GM12801 (cell line): ENCODE data around the gene RAB10.

Source experiments
- TF ChIP-seq, protein P1 (sequence below): IDR thresholded peaks from one replicate; pipeline ENCODE4 v1.5.1; 2011; ENCODE audit warnings: control low read depth; ENCODE audit not compliant: insufficient read length; ENCODE audit errors: extremely low read depth

RAB10 gene

DNA sequence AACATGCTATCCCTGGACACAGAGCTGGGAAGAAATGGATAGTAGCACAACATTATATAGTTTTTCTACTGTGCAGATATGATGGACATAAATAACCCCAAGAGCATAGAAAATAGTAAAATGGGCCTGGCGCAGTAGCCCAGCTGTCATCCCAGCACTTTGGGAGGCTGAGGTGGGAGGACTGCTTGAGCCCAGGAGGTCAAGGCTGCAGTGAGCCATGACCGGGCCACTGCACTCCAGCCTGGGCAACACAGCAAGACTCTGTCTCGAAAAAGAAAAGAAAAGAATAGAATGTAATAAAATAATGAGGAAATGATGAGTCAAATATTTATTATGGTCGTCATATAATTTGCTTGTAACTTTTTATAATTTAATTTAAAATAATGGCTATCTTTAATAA is 131.5 kb downstream of the RAB10 start:
- TF ChIP-seq, protein P1, sequence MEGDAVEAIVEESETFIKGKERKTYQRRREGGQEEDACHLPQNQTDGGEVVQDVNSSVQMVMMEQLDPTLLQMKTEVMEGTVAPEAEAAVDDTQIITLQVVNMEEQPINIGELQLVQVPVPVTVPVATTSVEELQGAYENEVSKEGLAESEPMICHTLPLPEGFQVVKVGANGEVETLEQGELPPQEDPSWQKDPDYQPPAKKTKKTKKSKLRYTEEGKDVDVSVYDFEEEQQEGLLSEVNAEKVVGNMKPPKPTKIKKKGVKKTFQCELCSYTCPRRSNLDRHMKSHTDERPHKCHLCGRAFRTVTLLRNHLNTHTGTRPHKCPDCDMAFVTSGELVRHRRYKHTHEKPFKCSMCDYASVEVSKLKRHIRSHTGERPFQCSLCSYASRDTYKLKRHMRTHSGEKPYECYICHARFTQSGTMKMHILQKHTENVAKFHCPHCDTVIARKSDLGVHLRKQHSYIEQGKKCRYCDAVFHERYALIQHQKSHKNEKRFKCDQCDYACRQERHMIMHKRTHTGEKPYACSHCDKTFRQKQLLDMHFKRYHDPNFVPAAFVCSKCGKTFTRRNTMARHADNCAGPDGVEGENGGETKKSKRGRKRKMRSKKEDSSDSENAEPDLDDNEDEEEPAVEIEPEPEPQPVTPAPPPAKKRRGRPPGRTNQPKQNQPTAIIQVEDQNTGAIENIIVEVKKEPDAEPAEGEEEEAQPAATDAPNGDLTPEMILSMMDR = no peak

DNA sequence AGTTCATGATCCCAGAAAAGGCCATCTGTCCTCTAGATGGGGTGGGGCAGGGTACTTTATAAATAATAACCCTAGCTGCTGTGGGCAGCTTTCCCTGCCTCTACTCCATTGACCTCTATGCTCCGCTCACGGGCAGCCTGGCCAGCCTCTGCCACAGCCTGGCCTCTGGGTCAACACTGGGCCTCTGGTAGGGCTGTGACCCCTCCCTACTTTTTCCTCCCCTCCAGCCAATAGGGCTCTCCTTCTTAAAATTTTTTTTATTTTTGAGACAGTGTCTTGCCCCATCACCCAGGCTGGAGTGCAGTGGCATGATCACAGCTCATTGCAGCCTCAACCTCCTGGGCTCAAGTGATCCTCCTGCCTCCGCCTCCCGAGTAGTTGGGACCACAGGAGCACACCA is 134.9 kb downstream of the RAB10 start:
- TF ChIP-seq, protein P1 = no peak

GRCh38 chr2:26169226-26169625 is 135.3 kb downstream of the RAB10 start:
- TF ChIP-seq, protein P1 = no peak

DNA sequence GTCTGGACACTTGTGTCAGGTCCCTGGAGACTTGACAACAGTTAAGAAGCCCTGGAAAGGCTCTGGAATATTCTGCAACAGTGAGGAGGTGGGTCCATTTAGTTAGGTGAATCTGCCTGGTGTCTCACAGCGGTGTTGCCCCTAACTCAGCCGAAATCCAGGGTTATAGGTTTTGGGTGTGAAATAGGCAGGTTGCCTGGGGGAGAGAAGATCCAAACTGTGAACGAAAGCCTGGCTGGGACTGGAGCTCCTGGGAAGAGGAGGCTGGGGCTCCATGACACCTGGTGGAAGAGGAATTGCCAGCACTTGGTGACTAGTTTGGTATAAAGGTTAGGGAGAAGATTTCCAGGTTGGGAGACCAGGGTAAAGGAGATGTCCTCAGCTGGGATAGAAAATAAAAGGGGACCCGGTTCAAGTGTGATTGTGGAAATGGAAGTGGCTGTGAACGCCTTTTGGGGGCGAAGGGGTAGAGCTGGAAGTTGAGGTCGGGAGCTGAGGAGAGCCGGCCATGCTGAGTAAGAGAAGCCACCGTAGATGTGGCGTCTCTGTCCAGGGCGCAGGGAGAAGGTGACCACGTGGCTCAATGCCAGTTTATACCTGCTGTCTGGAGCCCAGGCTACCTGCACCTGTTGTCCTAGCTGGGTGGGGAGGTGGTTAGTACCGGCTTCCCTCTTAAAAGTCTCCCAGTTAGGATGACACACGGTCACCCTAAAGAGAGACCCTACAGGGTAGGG is 136.0 kb downstream of the RAB10 start:
- TF ChIP-seq, protein P1 = no peak

GRCh38 chr2:26170795-26171194 is 136.9 kb downstream of the RAB10 start:
- TF ChIP-seq, protein P1 = no peak

DNA sequence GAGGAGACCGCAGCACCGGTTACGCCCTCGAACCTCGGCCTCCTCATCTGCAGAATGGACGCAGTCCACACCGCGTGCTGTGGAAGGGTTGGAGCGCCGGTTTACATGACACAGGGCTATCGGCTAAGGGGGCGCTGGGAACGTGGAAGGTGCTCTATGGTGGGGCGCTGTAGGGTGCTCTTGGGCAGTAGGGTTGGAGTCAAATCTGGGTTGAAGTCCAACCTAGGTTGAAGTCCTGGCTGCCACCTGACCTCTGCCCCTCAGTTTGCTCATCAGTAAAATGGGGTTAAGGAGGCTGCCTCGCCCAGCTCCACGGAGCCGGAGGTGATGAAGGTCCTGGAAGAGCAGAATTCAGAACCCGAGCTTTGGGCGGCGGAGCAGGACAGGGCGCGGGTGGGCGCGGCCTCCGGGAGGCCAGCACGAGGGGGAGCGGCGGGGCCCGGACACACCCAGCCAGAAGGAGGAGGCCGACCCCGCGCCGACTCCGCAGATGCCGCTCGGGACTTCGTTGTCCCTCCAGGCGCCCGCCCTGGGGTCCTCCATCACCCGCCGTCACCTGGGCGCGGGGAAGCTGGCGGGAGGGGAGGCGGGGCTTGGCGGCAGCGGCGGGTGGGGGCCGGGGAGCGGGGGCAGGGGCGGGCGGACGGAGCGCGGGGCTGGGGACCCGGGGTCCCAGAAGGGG is 138.4 kb downstream of the RAB10 start:
- TF ChIP-seq, protein P1 = no peak

DNA sequence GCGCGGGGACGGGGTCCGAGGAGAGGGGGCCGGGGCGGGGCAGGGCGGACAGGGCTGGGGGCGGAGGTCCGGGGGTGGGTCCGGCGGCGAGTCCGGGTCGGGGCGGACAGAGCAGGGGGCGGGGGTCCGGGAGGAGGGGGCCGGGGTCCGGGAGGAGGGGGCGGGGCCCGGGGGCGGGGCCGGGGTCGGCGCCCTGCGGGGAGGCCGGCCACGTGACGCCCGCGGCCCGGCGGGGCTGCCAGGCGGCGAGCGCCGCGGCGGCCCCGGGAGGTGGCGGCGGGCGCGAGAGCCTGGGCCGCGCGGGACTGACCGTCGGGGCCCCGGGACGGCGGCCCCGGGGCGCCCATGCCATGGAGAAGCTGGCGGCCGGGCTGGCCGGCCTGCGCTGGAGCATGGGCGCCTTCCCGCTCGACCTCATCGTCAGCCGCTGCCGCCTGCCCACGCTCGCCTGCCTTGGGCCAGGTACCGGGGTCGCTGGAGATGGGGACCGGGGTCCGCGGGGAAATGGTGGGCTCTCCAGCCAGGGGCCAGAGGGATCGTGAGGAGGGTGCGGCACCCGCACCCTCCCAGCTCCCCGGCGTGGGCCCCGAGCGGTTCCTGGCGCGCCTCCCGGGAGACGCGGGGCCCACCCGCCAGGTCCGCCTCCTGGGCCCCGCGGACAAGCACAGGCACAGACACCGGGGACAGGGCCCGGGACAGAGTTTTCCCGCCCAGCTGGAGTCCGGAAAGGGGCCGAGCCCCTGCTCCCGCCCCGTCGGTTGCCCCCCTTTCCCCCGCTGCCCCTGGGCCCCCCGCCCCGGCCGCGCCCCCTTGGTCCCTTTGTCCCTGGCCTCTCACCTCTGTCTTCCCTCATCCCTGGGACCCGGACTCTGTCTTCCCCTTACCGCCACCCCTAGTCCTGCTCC is 139.2 kb downstream of the RAB10 start, which contains the start of gene GAREM2:
Gene GAREM2, plus strand, starts transcription at position 218 of the 905 bp plus-strand sequence. Its CDS starts 133 bp downstream, at position 351.
- TF ChIP-seq, protein P1 = no peak
